ENCODE data around the gene CRYZL1.

- no peak for TF ChIP-seq CTCF (IDR thresholded peaks at IDR 0.05 in 4 of 5, conservative IDR thresholded peaks at IDR 0.05 in 1 of 5)
- no peak for TF ChIP-seq POLR2A (IDR thresholded peaks at IDR 0.05)
These were observed 49.3 kb upstream of the CRYZL1 start for GRCh38 chr21:33690874-33691273.
